Liver (tissue), 9 donors: ENCODE results near the gene PARVG. TPM values are rescaled to one million over a fixed set of nuclear protein-coding genes. Genes with fewer than 3 reads are reported as not detected.

Experiments
- DNase-seq: peaks from one replicate; pipeline ENCODE4 v3.0.0-alpha.2; 2017; ENCODE audit warnings: low spot score
- H3K27ac ChIP-seq, 2 donors: one replicate each; pipeline ENCODE4 v1.7.0; 2013; ENCODE audit warnings: inconsistent platforms in 2 of 2, low read length in 2 of 2, control low read depth in 1 of 2, low read depth in 1 of 2, mild to moderate bottlenecking in 1 of 2
- H3K27me3 ChIP-seq, 4 donors: one replicate each; pipeline versions ENCODE4 v1.6.1 to v1.7.0; 2013; ENCODE audit warnings: low read length in 3 of 4, inconsistent platforms in 1 of 4, mild to moderate bottlenecking in 1 of 4, moderate library complexity in 1 of 4; ENCODE audit not compliant: control insufficient read depth in 4 of 4, insufficient read depth in 4 of 4
- H3K36me3 ChIP-seq, 4 donors: one replicate each; pipeline versions ENCODE4 v1.6.1 to v1.7.0; 2013; ENCODE audit warnings: low read length in 3 of 4, mild to moderate bottlenecking in 3 of 4, low read depth in 1 of 4, moderate library complexity in 1 of 4; ENCODE audit not compliant: control insufficient read depth in 4 of 4, insufficient read depth in 3 of 4
- H3K4me1 ChIP-seq, 4 donors: one replicate each; pipeline versions ENCODE4 v1.6.1 to v1.7.0; 2013; ENCODE audit warnings: low read length in 3 of 4, mild to moderate bottlenecking in 3 of 4, moderate library complexity in 1 of 4; ENCODE audit not compliant: control insufficient read depth in 4 of 4, insufficient read depth in 4 of 4
- H3K4me3 ChIP-seq, 3 donors: one replicate each; pipeline versions ENCODE4 v1.6.1 to v1.7.0; 2013; ENCODE audit warnings: low read length in 3 of 3, control low read depth in 1 of 3, low read depth in 1 of 3, mild to moderate bottlenecking in 1 of 3
- H3K9ac ChIP-seq, 2 donors: one replicate each; pipeline ENCODE4 v1.7.0; 2013; ENCODE audit warnings: low read length in 2 of 2, mild to moderate bottlenecking in 2 of 2, moderate library complexity in 2 of 2, control low read depth in 1 of 2, low read depth in 1 of 2
- H3K9me3 ChIP-seq, 4 donors: one replicate each; pipeline versions ENCODE4 v1.6.1 to v1.7.0; 2013; ENCODE audit warnings: low read length in 3 of 4; ENCODE audit not compliant: control insufficient read depth in 4 of 4
- FOXA1 ChIP-seq: IDR thresholded peaks from 2 replicates; pipeline ENCODE4 v1.6.1; 2016; ENCODE audit warnings: antibody characterized with exemption
- FOXA2 ChIP-seq: IDR thresholded peaks from 2 replicates; pipeline ENCODE4 v1.6.1; 2016; ENCODE audit warnings: antibody characterized with exemption
- GABPA ChIP-seq, 2 donors: IDR thresholded peaks in 1 of 2; conservative IDR thresholded peaks in 1 of 2; 2 replicates each; pipeline ENCODE4 v1.6.1; 2016; ENCODE audit warnings: antibody characterized with exemption in 2 of 2, mild to moderate bottlenecking in 1 of 2, moderate library complexity in 1 of 2
- HNF4G ChIP-seq: IDR thresholded peaks from 2 replicates; pipeline ENCODE4 v1.6.1; 2016; ENCODE audit warnings: antibody characterized with exemption
- JUND ChIP-seq, 2 donors: IDR thresholded peaks; 2 replicates each; pipeline ENCODE4 v1.6.1; 2016; ENCODE audit warnings: antibody characterized with exemption in 2 of 2
- NR2F2 ChIP-seq: IDR thresholded peaks from 2 replicates; pipeline ENCODE4 v1.6.1; 2016; ENCODE audit warnings: antibody characterized with exemption
- RAD21 ChIP-seq, 2 donors: IDR thresholded peaks; 2 replicates each; pipeline ENCODE4 v1.6.1; 2016; ENCODE audit warnings: antibody characterized with exemption in 2 of 2, mild to moderate bottlenecking in 2 of 2
- RXRA ChIP-seq, 2 donors: IDR thresholded peaks; 2 replicates each; pipeline ENCODE4 v1.6.1; 2017 to 2018; ENCODE audit warnings: antibody characterized with exemption in 2 of 2, mild to moderate bottlenecking in 1 of 2
- SP1 ChIP-seq: IDR thresholded peaks from 2 replicates; pipeline ENCODE4 v1.6.1; 2018; ENCODE audit warnings: antibody characterized with exemption, mild to moderate bottlenecking
- TAF1 ChIP-seq: conservative IDR thresholded peaks from 2 replicates; pipeline ENCODE4 v1.6.1; 2016; ENCODE audit warnings: antibody characterized with exemption, mild to moderate bottlenecking
- YY1 ChIP-seq: IDR thresholded peaks from 2 replicates; pipeline ENCODE4 v1.6.1; 2016; ENCODE audit warnings: antibody characterized with exemption, mild to moderate bottlenecking
- WGBS: extraction: QIAGEN DNeasy Blood & Tissue Kit; methylation state at CpG from one replicate; pipeline ENCODE4 v1.1.7; 2013; 5-methylcytosine and 5-hydroxymethylcytosine counted together
- polyA plus RNA-seq, 2 donors: library from polyadenylated mRNA; stranded (reverse) in 1 of 2; unstranded in 1 of 2; fragments of 200-250 nt in 1 of 2; fragments of >200 nt in 1 of 2; fragmentation: Nextera tagmentation in 1 of 2; extraction: Ambion mirVana in 1 of 2; gene quantifications; one replicate each; pipeline versions ENCODE4 v1.2.1 to v1.2.3, GENCODE V29; 2013 to 2015
- total RNA-seq, 2 donors: library from RNA; depleted of rRNA; stranded (reverse); fragments of >200 nt; gene quantifications; one replicate each; pipeline ENCODE4 v1.2.3, GENCODE V29; 2014
- TF ChIP-seq, protein P1 (sequence below): IDR thresholded peaks from 2 replicates; pipeline ENCODE4 v1.6.1; 2016; ENCODE audit warnings: antibody characterized with exemption, mild to moderate bottlenecking
- TF ChIP-seq, protein P2 (sequence below): IDR thresholded peaks from 2 replicates; pipeline ENCODE4 v1.6.1; 2016; ENCODE audit warnings: antibody characterized with exemption
- TF ChIP-seq, protein P3 (sequence below): IDR thresholded peaks from 2 replicates; pipeline ENCODE4 v1.6.1; 2016; ENCODE audit warnings: antibody characterized with exemption
- TF ChIP-seq, protein P4 (sequence below): IDR thresholded peaks from 2 replicates; pipeline ENCODE4 v1.6.1; 2016; ENCODE audit warnings: antibody characterized with exemption
- TF ChIP-seq, protein P5 (sequence below): fragments of 150-350 bp; IDR thresholded peaks from 2 replicates; pipeline ENCODE4 v1.5.1; 2017; ENCODE audit warnings: improper control_type of control experiment, low read depth, low read length; ENCODE audit not compliant: missing input control
- donor health status: healthy.
- donor health status: healthy.
- donor health status: healthy.
- donor health status: healthy.
- donor health status: healthy.

PARVG gene
- total and polyA plus RNA-seq, 4 donors, result 4.0 to 12.1 (median 6.6) TPM

DNA sequence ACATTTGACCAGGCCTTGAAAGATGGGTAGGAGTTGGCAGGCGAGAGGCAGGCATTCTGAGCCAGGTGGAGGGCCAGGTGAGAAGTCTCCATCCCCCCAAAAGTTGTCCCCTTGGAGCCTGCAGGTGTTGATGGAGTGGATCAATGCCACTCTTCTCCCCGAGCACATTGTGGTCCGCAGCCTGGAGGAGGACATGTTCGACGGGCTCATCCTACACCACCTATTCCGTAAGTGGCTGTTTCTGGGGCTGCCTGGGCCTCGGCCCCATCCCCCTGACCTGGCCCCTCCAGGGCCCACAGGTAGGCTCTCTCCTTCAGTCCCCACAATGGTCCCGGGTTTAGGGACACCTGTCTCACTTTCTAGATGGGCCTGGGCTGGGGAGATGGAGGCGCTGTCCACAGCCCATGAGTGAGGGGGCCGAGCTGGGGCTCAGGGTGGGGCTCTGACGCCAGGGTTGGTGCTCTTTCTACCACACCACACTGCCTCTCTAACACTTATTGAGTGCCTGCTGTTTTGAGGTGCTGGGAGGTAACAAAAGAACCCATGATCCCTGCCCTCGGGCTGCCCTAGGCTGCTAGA, 7.0 kb downstream of the PARVG start:
- WGBS, result 88% methylated on average over 12 of the region's 12 CpGs
- Histone ChIP-seq H3K4me1 (no peaks in the 10 kb centered on the region), H3K4me3 (no peak overlapping the region), H3K9ac (no peak overlapping the region), H3K27me3 (peaks cover 0 to 3% (median 1%) of the 10 kb centered on the region in 4 donors), H3K9me3 (no peaks in the 10 kb centered on the region), H3K27ac (no peak overlapping the region), H3K36me3 (no peaks in the 10 kb centered on the region)
- no peak for DNase-seq
- TF ChIP-seq NR2F2 (no peak), FOXA2 (no peak)
- TF ChIP-seq, protein P1, sequence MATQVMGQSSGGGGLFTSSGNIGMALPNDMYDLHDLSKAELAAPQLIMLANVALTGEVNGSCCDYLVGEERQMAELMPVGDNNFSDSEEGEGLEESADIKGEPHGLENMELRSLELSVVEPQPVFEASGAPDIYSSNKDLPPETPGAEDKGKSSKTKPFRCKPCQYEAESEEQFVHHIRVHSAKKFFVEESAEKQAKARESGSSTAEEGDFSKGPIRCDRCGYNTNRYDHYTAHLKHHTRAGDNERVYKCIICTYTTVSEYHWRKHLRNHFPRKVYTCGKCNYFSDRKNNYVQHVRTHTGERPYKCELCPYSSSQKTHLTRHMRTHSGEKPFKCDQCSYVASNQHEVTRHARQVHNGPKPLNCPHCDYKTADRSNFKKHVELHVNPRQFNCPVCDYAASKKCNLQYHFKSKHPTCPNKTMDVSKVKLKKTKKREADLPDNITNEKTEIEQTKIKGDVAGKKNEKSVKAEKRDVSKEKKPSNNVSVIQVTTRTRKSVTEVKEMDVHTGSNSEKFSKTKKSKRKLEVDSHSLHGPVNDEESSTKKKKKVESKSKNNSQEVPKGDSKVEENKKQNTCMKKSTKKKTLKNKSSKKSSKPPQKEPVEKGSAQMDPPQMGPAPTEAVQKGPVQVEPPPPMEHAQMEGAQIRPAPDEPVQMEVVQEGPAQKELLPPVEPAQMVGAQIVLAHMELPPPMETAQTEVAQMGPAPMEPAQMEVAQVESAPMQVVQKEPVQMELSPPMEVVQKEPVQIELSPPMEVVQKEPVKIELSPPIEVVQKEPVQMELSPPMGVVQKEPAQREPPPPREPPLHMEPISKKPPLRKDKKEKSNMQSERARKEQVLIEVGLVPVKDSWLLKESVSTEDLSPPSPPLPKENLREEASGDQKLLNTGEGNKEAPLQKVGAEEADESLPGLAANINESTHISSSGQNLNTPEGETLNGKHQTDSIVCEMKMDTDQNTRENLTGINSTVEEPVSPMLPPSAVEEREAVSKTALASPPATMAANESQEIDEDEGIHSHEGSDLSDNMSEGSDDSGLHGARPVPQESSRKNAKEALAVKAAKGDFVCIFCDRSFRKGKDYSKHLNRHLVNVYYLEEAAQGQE, result no peak
- TF ChIP-seq, protein P2, sequence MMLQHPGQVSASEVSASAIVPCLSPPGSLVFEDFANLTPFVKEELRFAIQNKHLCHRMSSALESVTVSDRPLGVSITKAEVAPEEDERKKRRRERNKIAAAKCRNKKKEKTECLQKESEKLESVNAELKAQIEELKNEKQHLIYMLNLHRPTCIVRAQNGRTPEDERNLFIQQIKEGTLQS, result no peak

DNA sequence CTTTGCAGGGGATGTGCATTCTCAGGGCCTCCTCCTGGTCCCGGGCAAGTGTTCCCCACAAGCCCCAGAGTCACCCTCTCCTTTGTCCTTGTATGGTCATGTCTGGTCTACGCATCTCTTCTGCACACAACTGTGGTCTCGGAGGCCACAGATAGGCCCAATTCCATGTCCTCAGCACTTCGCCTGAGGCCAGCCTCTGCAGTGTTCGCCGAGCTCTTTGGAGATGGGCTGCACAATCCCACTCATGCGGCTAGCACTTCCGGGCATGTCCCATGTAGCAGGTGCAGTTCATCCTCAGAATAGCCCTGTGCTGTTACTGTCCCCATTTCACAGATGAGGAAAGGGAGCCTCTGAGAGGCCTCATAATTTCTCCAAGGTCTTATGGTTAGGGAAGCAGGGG, 7.6 kb downstream of the PARVG start:
- 95% methylated on average over 8 of the region's 8 CpGs for WGBS

DNA sequence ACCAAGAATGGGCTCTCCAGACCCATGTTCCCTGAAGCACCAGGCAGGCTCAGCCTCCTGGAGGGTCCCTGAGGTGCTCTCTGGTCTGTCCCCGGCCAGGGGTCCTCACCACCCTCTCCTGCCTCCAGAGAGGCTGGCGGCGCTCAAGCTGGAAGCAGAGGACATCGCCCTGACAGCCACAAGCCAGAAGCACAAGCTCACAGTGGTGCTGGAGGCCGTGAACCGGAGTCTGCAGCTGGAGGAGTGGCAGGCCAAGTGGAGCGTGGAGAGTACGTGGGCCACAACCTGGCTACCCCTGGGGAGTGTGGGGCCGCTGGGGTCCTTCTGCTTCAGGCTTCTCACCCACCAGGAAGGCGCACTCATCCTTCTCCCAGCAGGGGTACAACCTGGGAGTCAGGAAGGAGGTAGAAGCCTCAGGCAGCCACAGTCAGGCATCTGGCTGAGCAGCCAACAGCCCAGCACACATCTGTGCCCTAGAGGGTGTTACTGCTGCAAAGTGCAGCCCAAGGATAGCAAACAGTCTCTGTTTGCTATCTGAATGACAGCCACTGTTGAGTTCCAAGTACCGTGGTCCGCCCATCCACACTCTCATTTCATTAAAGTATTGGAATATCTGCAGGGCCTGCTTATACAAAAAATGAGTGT, 8.4 kb downstream of the PARVG start:
- Histone ChIP-seq H3K9ac (no peak overlapping the region), H3K27ac (no peak overlapping the region), H3K9me3 (no peaks in the 10 kb centered on the region), H3K4me3 (no peak overlapping the region), H3K4me1 (no peaks in the 10 kb centered on the region), H3K27me3 (peaks cover 0 to 2% (median 0%) of the 10 kb centered on the region in 4 donors), H3K36me3 (no peaks in the 10 kb centered on the region)
- WGBS, result 89% methylated on average over 12 of the region's 12 CpGs
- DNase-seq, result no peak
- no peak for TF ChIP-seq YY1
- TF ChIP-seq FOXA2, result no peak
- TF ChIP-seq, protein P3, sequence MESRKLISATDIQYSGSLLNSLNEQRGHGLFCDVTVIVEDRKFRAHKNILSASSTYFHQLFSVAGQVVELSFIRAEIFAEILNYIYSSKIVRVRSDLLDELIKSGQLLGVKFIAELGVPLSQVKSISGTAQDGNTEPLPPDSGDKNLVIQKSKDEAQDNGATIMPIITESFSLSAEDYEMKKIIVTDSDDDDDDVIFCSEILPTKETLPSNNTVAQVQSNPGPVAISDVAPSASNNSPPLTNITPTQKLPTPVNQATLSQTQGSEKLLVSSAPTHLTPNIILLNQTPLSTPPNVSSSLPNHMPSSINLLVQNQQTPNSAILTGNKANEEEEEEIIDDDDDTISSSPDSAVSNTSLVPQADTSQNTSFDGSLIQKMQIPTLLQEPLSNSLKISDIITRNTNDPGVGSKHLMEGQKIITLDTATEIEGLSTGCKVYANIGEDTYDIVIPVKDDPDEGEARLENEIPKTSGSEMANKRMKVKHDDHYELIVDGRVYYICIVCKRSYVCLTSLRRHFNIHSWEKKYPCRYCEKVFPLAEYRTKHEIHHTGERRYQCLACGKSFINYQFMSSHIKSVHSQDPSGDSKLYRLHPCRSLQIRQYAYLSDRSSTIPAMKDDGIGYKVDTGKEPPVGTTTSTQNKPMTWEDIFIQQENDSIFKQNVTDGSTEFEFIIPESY, result no peak
- no peak for TF ChIP-seq HNF4G
- TF ChIP-seq, protein P4, sequence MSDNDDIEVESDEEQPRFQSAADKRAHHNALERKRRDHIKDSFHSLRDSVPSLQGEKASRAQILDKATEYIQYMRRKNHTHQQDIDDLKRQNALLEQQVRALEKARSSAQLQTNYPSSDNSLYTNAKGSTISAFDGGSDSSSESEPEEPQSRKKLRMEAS, result no peak
- TF ChIP-seq JUND (IDR thresholded peaks at IDR 0.05), result no peak
- TF ChIP-seq NR2F2, result no peak
- TF ChIP-seq, protein P1, result no peak
- TF ChIP-seq RXRA (IDR thresholded peaks at IDR 0.05), result no peak
- TF ChIP-seq GABPA (IDR thresholded peaks at IDR 0.05 in 1 of 2, conservative IDR thresholded peaks at IDR 0.05 in 1 of 2), result no peak
- TF ChIP-seq, protein P5, sequence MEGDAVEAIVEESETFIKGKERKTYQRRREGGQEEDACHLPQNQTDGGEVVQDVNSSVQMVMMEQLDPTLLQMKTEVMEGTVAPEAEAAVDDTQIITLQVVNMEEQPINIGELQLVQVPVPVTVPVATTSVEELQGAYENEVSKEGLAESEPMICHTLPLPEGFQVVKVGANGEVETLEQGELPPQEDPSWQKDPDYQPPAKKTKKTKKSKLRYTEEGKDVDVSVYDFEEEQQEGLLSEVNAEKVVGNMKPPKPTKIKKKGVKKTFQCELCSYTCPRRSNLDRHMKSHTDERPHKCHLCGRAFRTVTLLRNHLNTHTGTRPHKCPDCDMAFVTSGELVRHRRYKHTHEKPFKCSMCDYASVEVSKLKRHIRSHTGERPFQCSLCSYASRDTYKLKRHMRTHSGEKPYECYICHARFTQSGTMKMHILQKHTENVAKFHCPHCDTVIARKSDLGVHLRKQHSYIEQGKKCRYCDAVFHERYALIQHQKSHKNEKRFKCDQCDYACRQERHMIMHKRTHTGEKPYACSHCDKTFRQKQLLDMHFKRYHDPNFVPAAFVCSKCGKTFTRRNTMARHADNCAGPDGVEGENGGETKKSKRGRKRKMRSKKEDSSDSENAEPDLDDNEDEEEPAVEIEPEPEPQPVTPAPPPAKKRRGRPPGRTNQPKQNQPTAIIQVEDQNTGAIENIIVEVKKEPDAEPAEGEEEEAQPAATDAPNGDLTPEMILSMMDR, result no peak
- TF ChIP-seq RAD21 (IDR thresholded peaks at IDR 0.05), result no peak
- no peak for TF ChIP-seq TAF1

More for the DNA sequence above, 7.6 kb downstream of the PARVG start:
- H3K27me3 ChIP-seq, result peaks cover 0 to 3% (median 1%) of the 10 kb centered on the region in 4 donors
- H3K27ac ChIP-seq, result no peak overlapping the region
- no peak overlapping the region for H3K4me3 ChIP-seq
- no peaks in the 10 kb centered on the region for H3K4me1 ChIP-seq
- no peak for DNase-seq
- no peak overlapping the region for H3K9ac ChIP-seq
- H3K9me3 ChIP-seq, result no peaks in the 10 kb centered on the region
- H3K36me3 ChIP-seq, result no peaks in the 10 kb centered on the region
- TF ChIP-seq TAF1 (no peak), FOXA1 (no peak), SP1 (no peak)
